Smooth muscle cell (in vitro differentiated cells): ENCODE results near the gene EEA1. TPM values are rescaled to one million over a fixed set of nuclear protein-coding genes. Genes with fewer than 3 reads are reported as not detected.
"Not testable (repeated sequence)": the region's sequence is repeated elsewhere in the genome, so short reads cannot be mapped to it uniquely, and the experiment has no call there.

Experiments used
- DNase-seq: peaks from one replicate; lab custom pipeline; 2025; ENCODE audit not compliant: unreplicated experiment; lab: John Stamatoyannopoulos, UW
- H2AFZ ChIP-seq: fragments of 200-600 bp; sonication (generic); 2 replicates; pipeline ENCODE4 v1.6.0; 2016; ENCODE audit warnings: antibody characterized with exemption, low read depth, mild to moderate bottlenecking
- H3F3A ChIP-seq: fragments of 200-600 bp; sonication (generic); 2 replicates; pipeline ENCODE4 v1.6.0; 2017; ENCODE audit warnings: antibody characterized with exemption, low read depth
- H3K27ac ChIP-seq: fragments of 200-600 bp; sonication (generic); 2 replicates; pipeline ENCODE4 v1.5.1; 2016; ENCODE audit warnings: low read depth, mild to moderate bottlenecking
- H3K27me3 ChIP-seq: fragments of 200-600 bp; sonication (generic); 2 replicates; pipeline ENCODE4 v1.6.1; 2016; ENCODE audit warnings: low read depth, mild to moderate bottlenecking
- H3K36me3 ChIP-seq: fragments of 200-600 bp; sonication (generic); 2 replicates; pipeline ENCODE4 v1.5.1; 2016; ENCODE audit warnings: low read depth
- H3K4me1 ChIP-seq: fragments of 200-600 bp; sonication (generic); 2 replicates; pipeline ENCODE4 v1.5.1; 2016; ENCODE audit warnings: low read depth
- H3K4me2 ChIP-seq: fragments of 200-600 bp; sonication (generic); 2 replicates; pipeline ENCODE4 v1.6.0; 2016; ENCODE audit warnings: mild to moderate bottlenecking
- H3K4me3 ChIP-seq: fragments of 200-600 bp; sonication (generic); 2 replicates; pipeline ENCODE4 v1.5.1; 2016; ENCODE audit warnings: mild to moderate bottlenecking
- H3K79me2 ChIP-seq: fragments of 200-600 bp; sonication (generic); 2 replicates; pipeline ENCODE4 v1.6.0; 2016; ENCODE audit warnings: low read depth, mild to moderate bottlenecking
- H3K9ac ChIP-seq: fragments of 200-600 bp; sonication (generic); 2 replicates; pipeline ENCODE4 v1.6.0; 2016; ENCODE audit warnings: low read depth
- H3K9me3 ChIP-seq: fragments of 200-600 bp; sonication (generic); replicated peaks from 2 replicates; pipeline ENCODE4 v1.5.1; 2016; ENCODE audit warnings: low read depth
- H4K20me1 ChIP-seq: fragments of 200-600 bp; sonication (generic); 2 replicates; pipeline ENCODE4 v1.6.0; 2016; ENCODE audit warnings: low read depth
- CTCF ChIP-seq: fragments of 200-600 bp; sonication (generic); IDR thresholded peaks from 2 replicates; pipeline ENCODE4 v1.5.1; 2017; ENCODE audit warnings: borderline replicate concordance, mild to moderate bottlenecking, antibody characterized with exemption; ENCODE audit not compliant: insufficient read depth, poor library complexity, severe bottlenecking
- WGBS: methylation state at CpG from one replicate; pipeline ENCODE4 v1.1.7; 2016; ENCODE audit warnings: low lambda C conversion rate; 5-methylcytosine and 5-hydroxymethylcytosine counted together
- polyA plus RNA-seq: library from polyadenylated mRNA; unstranded; fragments of >200 nt; fragmentation: Nextera tagmentation; extraction: Ambion mirVana; gene quantifications from 2 replicates; pipeline ENCODE4 v1.2.1, GENCODE V29; 2016
- total RNA-seq: library from RNA; depleted of rRNA; stranded (reverse); fragments of >200 nt; gene quantifications from 2 replicates; pipeline ENCODE4 v1.2.3, GENCODE V29; 2014

EEA1 gene
- total and polyA plus RNA-seq, 2 experiments from 2014 or later: 25.1 to 29.0 TPM

- no peak overlapping the region for H3K4me2 ChIP-seq
- no peaks in the 10 kb centered on the region for H3K27me3 ChIP-seq
- H3K9ac ChIP-seq: no peak overlapping the region
- H3K27ac ChIP-seq: no peak overlapping the region
- H3F3A ChIP-seq: no peaks in the 10 kb centered on the region
- peaks cover 5% of the 10 kb centered on the region for H3K4me1 ChIP-seq
- TF ChIP-seq CTCF: no peak
- no peak overlapping the region for H3K4me3 ChIP-seq
- H3K9me3 ChIP-seq: no peaks in the 10 kb centered on the region
- WGBS: 94% methylated on average over 5 of the region's 5 CpGs
- no peaks in the 10 kb centered on the region for H3K79me2 ChIP-seq
- H4K20me1 ChIP-seq: no peaks in the 10 kb centered on the region
- DNase-seq: no peak
- H3K36me3 ChIP-seq: no peaks in the 10 kb centered on the region
- no peak overlapping the region for H2AFZ ChIP-seq
Observed at GRCh38 chr12:92757597-92758121, 171.4 kb downstream of the EEA1 start.

- WGBS: 93% methylated on average over 3 of the region's 3 CpGs
- Histone ChIP-seq H3K9ac (no peak overlapping the region), H3K36me3 (no peaks in the 10 kb centered on the region), H3K4me3 (no peak overlapping the region), H3K4me2 (no peak overlapping the region), H2AFZ (no peak overlapping the region), H3K4me1 (peaks cover 5% of the 10 kb centered on the region), H3K9me3 (no peaks in the 10 kb centered on the region), H3K27ac (no peak overlapping the region), H3F3A (no peaks in the 10 kb centered on the region), H3K79me2 (no peaks in the 10 kb centered on the region), H4K20me1 (no peaks in the 10 kb centered on the region), H3K27me3 (no peaks in the 10 kb centered on the region)
- no peak for TF ChIP-seq CTCF
- no peak for DNase-seq
Observed at GRCh38 chr12:92756898-92757596, 172.0 kb downstream of the EEA1 start.

GRCh38 chr12:92753976-92754885 is 174.9 kb downstream of the EEA1 start:
- H2AFZ ChIP-seq: no peak overlapping the region
- H3K4me3 ChIP-seq: no peak overlapping the region
- no peak for DNase-seq
- peaks cover under 1% of the 10 kb centered on the region for H3K4me1 ChIP-seq
- no peak overlapping the region for H3K9ac ChIP-seq
- H4K20me1 ChIP-seq: no peaks in the 10 kb centered on the region
- no peaks in the 10 kb centered on the region for H3K9me3 ChIP-seq
- TF ChIP-seq CTCF: no peak
- H3K36me3 ChIP-seq: no peaks in the 10 kb centered on the region
- no peak overlapping the region for H3K4me2 ChIP-seq
- WGBS: 91% methylated on average over 10 of the region's 10 CpGs
- no peak overlapping the region for H3K27ac ChIP-seq
- no peaks in the 10 kb centered on the region for H3K27me3 ChIP-seq
- H3F3A ChIP-seq: no peaks in the 10 kb centered on the region
- no peaks in the 10 kb centered on the region for H3K79me2 ChIP-seq

- H3K27me3 ChIP-seq, H3K9ac ChIP-seq, H2AFZ ChIP-seq, DNase-seq, H3K79me2 ChIP-seq, H3K9me3 ChIP-seq, H3K36me3 ChIP-seq, H3K27ac ChIP-seq, H4K20me1 ChIP-seq, H3K4me1 ChIP-seq, H3K4me2 ChIP-seq, H3F3A ChIP-seq, H3K4me3 ChIP-seq: not testable (repeated sequence)
Observed at GRCh38 chr12:92749691-92750090, 179.4 kb downstream of the EEA1 start.
